VCaP (cell line): ENCODE measurements around the gene PACSIN1.
"Not testable (repeated sequence)": the region's sequence is repeated elsewhere in the genome, so short reads cannot be mapped to it uniquely, and the experiment has no call there.

ENCODE experiments used
- H3K27ac ChIP-seq: fragments of 450-650 bp; 2 replicates; pipeline ENCODE4 v1.5.1; 2017
- CTCF ChIP-seq: fragments of 450-650 bp; conservative IDR thresholded peaks from 2 replicates; pipeline ENCODE4 v1.5.1; 2017; ENCODE audit warnings: mild to moderate bottlenecking, moderate library complexity

Gene PACSIN1

GRCh38 chr6:34476447-34476846, 10.6 kb downstream of the PACSIN1 start:
- H3K27ac ChIP-seq = no peak overlapping the region
- TF ChIP-seq CTCF = no peak

GRCh38 chr6:34476921-34477320, 11.0 kb downstream of the PACSIN1 start:
- no peak for TF ChIP-seq CTCF
- H3K27ac ChIP-seq = no peak overlapping the region

GRCh38 chr6:34478796-34479195, 12.9 kb downstream of the PACSIN1 start:
- H3K27ac ChIP-seq = no peak overlapping the region
- no peak for TF ChIP-seq CTCF

- H3K27ac ChIP-seq = not testable (repeated sequence)
Measured at GRCh38 chr6:34483781-34484180, 17.9 kb downstream of the PACSIN1 start.

GRCh38 chr6:34484391-34484790, 18.5 kb downstream of the PACSIN1 start:
- H3K27ac ChIP-seq = no peak overlapping the region
- no peak for TF ChIP-seq CTCF

GRCh38 chr6:34484899-34485298, 19.0 kb downstream of the PACSIN1 start:
- no peak overlapping the region for H3K27ac ChIP-seq
- TF ChIP-seq CTCF = no peak

- TF ChIP-seq CTCF = no peak
- no peak overlapping the region for H3K27ac ChIP-seq
Measured at GRCh38 chr6:34485321-34486060, 19.6 kb downstream of the PACSIN1 start.

- TF ChIP-seq CTCF = no peak
- H3K27ac ChIP-seq = no peak overlapping the region
Measured at GRCh38 chr6:34486106-34486740, 20.3 kb downstream of the PACSIN1 start.

GRCh38 chr6:34486886-34487285, 21.0 kb downstream of the PACSIN1 start:
- not testable (repeated sequence) for H3K27ac ChIP-seq
